ENCODE results near the gene MRPL57.
"Not testable (repeated sequence)": the region's sequence is repeated elsewhere in the genome, so short reads cannot be mapped to it uniquely, and the experiment has no call there.

The MRPL57 gene

GRCh38 chr13:21208652-21209154 lies 32.2 kb downstream of the MRPL57 start:
- no peak for TF ChIP-seq CTCF (IDR thresholded peaks at IDR 0.05; ENCODE audit: low read depth, low read length)
- TF ChIP-seq, protein P1, sequence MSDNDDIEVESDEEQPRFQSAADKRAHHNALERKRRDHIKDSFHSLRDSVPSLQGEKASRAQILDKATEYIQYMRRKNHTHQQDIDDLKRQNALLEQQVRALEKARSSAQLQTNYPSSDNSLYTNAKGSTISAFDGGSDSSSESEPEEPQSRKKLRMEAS (IDR thresholded peaks at IDR 0.05; ENCODE audit: low read depth, low read length) = no peak
- no peak for TF ChIP-seq POLR2A (IDR thresholded peaks at IDR 0.05; ENCODE audit: extremely low read depth, insufficient read length)
- TF ChIP-seq MYC (IDR thresholded peaks at IDR 0.05; ENCODE audit: low read depth, low read length) = no peak
- DNase-seq (ENCODE audit: low read depth) = no peak
- H3K4me3 ChIP-seq (ENCODE audit: low read depth, low read length) = no peak overlapping the region

DNA sequence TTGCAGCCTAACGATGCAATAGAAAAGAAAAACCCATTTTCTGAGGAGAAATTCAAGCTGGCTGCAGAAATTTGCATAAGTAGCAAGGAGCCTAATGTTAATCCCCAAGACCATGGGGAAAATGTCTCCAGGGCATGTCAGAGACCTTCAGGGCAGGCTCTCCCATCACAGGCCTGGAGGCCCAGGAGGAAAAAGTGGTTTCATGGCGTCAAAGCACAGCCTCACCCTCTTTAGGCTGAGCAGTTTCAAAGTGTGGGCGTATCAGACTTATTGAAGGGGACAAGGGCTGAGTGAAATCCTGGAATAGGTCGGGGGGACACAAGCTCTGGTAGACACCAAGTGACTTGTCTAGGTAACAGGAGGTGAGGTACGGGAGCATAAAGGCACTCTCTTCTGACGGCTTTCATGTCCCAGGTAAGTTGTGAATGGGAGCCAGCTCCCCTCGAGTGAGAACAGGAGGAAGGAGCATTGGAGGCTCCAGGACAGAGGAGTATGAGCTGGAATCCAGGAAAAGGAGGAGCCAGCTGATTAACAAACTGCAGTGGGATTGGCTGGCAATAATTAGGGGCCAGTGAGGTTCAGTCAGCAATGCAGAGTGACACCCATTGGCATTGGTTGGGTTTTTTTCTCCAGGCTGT lies 35.8 kb downstream of the MRPL57 start:
- TF ChIP-seq POLR2A (IDR thresholded peaks at IDR 0.05; ENCODE audit: extremely low read depth, insufficient read length) = no peak
- no peak for TF ChIP-seq MYC (IDR thresholded peaks at IDR 0.05; ENCODE audit: low read depth, low read length)
- TF ChIP-seq, protein P1 (IDR thresholded peaks at IDR 0.05; ENCODE audit: low read depth, low read length) = no peak
- no peak for TF ChIP-seq CTCF (IDR thresholded peaks at IDR 0.05; ENCODE audit: low read depth, low read length)
- DNase-seq (ENCODE audit: low read depth) = no peak
- no peak overlapping the region for H3K4me3 ChIP-seq (ENCODE audit: low read depth, low read length)

DNA sequence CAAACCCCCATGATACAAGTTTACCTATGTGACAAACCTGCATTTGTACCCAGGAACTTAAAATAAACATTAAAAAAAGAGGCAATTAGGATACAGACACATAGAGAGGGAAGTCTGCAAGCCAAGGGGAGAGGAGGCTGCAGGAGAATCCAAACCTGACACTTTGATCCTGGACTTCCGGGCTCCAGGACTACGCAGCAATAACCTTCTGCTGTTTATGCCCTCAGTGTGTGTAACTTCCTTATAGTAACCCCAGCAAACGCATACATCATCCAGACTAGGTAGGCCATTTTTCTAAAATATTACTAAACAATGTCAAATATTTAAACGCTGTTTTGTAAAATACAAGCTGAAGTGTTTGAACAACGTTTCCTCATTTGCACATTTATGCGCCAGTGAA lies 39.0 kb downstream of the MRPL57 start:
- DNase-seq (ENCODE audit: low read depth); H3K4me3 ChIP-seq (ENCODE audit: low read depth, low read length): not testable (repeated sequence)

GRCh38 chr13:21216332-21216731 lies 39.9 kb downstream of the MRPL57 start:
- TF ChIP-seq MYC (IDR thresholded peaks at IDR 0.05; ENCODE audit: low read depth, low read length) (no peak), POLR2A (IDR thresholded peaks at IDR 0.05; ENCODE audit: extremely low read depth, insufficient read length) (no peak), CTCF (IDR thresholded peaks at IDR 0.05; ENCODE audit: low read depth, low read length) (no peak)
- TF ChIP-seq, protein P1 (IDR thresholded peaks at IDR 0.05; ENCODE audit: low read depth, low read length) = no peak
- H3K4me3 ChIP-seq (ENCODE audit: low read depth, low read length) = no peak overlapping the region
- DNase-seq (ENCODE audit: low read depth) = no peak

DNA sequence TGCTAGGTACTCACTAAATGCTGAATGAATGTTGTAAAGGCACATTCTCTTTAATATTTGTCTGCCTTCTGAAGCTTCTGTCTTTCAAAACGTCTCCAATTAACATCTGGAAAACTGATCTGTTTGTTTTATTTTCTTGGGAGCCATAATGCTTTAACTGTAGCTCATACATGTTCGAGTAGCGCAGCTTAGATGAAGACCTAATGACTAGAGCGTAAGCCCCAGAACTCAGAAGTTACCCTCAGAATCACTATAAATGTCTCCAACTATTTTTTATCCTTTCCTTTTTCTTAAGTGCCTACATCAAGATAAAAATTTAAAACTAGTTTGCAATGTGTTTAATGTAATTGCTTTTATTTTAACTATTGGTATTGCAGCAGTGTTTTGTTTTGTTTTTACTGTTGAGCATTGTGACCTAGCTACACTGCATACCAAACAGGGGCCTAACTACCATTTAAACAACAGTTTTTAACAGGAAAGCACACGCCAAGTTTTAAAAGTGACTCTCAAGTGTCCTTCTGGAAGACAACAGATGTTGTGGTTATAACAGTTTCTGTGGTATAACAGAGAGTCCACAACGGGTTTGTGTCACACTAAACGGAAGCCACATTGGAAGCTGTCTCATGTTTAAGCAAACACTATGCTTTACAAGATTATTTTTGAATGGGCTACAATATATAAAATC lies 42.0 kb downstream of the MRPL57 start:
- peak; percentile 89 for DNase-seq (ENCODE audit: low read depth)
- TF ChIP-seq, protein P1 (IDR thresholded peaks at IDR 0.05; ENCODE audit: low read depth, low read length) = peak; percentile 2; the same call in 1 of the 2 replicates
- no peak for TF ChIP-seq MYC (IDR thresholded peaks at IDR 0.05; ENCODE audit: low read depth, low read length)
- no peak for TF ChIP-seq POLR2A (IDR thresholded peaks at IDR 0.05; ENCODE audit: extremely low read depth, insufficient read length)
- TF ChIP-seq CTCF (IDR thresholded peaks at IDR 0.05; ENCODE audit: low read depth, low read length) = no peak
- H3K4me3 ChIP-seq (ENCODE audit: low read depth, low read length) = no peak overlapping the region

- no peak overlapping the region for H3K4me3 ChIP-seq (ENCODE audit: low read depth, low read length)
- peak; percentile 75 for DNase-seq (ENCODE audit: low read depth)
- TF ChIP-seq CTCF (IDR thresholded peaks at IDR 0.05; ENCODE audit: low read depth, low read length) (no peak), POLR2A (IDR thresholded peaks at IDR 0.05; ENCODE audit: extremely low read depth, insufficient read length) (no peak), MYC (IDR thresholded peaks at IDR 0.05; ENCODE audit: low read depth, low read length) (no peak)
- TF ChIP-seq, protein P1 (IDR thresholded peaks at IDR 0.05; ENCODE audit: low read depth, low read length) = no peak; the same call in 1 of the 2 replicates
Observed at GRCh38 chr13:21219036-21219381, 42.6 kb downstream of the MRPL57 start.

- not testable (repeated sequence) for DNase-seq (ENCODE audit: low read depth); H3K4me3 ChIP-seq (ENCODE audit: low read depth, low read length)
Observed at GRCh38 chr13:21219716-21220115, 43.3 kb downstream of the MRPL57 start.
